AG04449 (cell line): ENCODE measurements around the gene PRPF31.

Experiments
- CTCF ChIA-PET: fragments of 350-600 bp; formaldehyde crosslinking; extraction: SDS; loops from one replicate; lab custom pipeline; 2021; ENCODE audit warnings: antibody characterized with exemption; lab: Yijun Ruan, JAX
- POLR2A ChIA-PET: fragments of 400-600, 350-600 bp; formaldehyde crosslinking; extraction: SDS; loops from one replicate; lab custom pipeline; 2020; ENCODE audit warnings: antibody characterized with exemption, inconsistent platforms; lab: Yijun Ruan, JAX
- DNase-seq: peaks from one replicate; pipeline ENCODE4 v3.0.0-alpha.2; 2010; ENCODE audit warnings: low read depth, low spot score
- H3K4me3 ChIP-seq: 2 replicates; pipeline ENCODE4 v1.5.1; 2011; ENCODE audit warnings: low read depth, mild to moderate bottlenecking, control low read depth, low read length
- CTCF ChIP-seq: IDR thresholded peaks from one replicate; pipeline ENCODE4 v1.5.1; 2011; ENCODE audit warnings: mild to moderate bottlenecking, moderate library complexity, low read length, control low read depth, inconsistent platforms; ENCODE audit not compliant: insufficient read depth; ENCODE audit errors: missing control alignments

Gene PRPF31

GRCh38 chr19:54153731-54154326 lies 38.3 kb downstream of the PRPF31 start:
- ChIA-PET CTCF (no interaction called here), POLR2A (no interaction called here)
- TF ChIP-seq CTCF: no peak
- H3K4me3 ChIP-seq: no peak overlapping the region
- no peak for DNase-seq

DNA sequence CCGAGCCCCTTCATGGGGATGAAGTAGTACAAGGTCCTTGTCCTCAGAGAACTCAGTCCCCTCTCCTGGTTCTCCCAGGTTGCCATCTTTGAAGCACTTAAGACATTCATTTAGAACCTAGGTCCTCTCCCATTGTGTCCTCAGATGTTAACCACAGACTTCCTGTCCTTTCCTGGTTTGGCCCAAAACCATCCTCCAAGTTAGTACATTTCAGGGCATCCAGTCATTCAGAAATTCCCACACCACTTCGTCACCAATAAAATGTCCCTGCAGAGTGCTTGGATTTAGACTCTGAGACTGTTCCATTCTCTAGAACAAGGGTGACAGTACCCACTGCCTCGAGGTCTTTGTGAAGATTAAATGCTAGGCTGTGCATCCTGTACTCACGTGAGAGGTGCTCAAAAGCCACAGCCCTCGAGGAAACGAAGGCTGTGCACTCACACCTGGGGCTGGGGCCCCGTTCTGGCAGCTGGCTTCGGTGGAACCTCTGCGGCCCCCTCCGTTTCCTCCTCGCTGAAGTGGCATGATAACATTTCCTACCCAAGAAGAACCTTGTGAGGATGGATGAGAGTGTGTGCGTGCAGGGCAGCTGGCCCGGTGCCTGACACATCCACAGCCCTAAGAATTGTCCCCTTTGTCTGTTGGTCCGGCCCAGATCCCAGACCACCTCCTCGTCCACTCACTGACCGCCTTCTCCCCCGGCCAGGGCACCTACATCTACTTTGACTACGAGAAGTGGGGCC lies 39.2 kb downstream of the PRPF31 start:
- DNase-seq: no peak
- TF ChIP-seq CTCF: no peak
- H3K4me3 ChIP-seq: no peak overlapping the region
- POLR2A ChIA-PET: interaction anchor here (1.4 kb wide), 1 partner anchor 11 kb away, joined by 3 read pairs; no protein-coding TSS in a partner anchor
- CTCF ChIA-PET: no interaction called here

- POLR2A ChIA-PET: interaction anchor here (0.7 to 1.4 kb wide), 2 partner anchors 12 to 19 kb away, joined by 3 read pairs; no protein-coding TSS in a partner anchor
- CTCF ChIA-PET: interaction anchor here (1.7 kb wide), 1 partner anchor 14 kb away, joined by 9 read pairs; no protein-coding TSS in a partner anchor
- no peak for DNase-seq
- no peak overlapping the region for H3K4me3 ChIP-seq
- TF ChIP-seq CTCF: no peak
Measured at GRCh38 chr19:54155694-54156093, 40.1 kb downstream of the PRPF31 start.

DNA sequence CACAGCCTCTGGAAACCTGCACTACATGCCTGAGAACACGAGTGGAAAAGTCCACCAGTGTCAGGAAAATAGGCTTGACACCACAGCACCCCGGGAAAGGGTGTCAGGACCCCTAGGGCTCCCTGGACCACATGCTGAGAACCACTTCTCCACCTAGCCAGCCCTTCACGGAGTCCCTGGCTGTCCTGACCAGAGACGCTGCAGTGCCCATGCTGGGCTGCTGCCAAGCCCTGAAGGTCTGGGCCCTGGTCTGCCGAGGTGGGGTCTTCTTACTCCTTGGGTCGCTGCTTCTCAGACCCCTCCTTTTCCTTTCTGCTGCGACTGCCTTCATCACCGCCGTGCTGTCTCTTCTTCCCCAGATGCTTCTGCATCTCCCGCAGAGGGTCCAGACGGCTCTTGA lies 40.9 kb downstream of the PRPF31 start:
- no peak for DNase-seq
- no peak overlapping the region for H3K4me3 ChIP-seq
- no peak for TF ChIP-seq CTCF
- ChIA-PET POLR2A (interaction anchor here (0.7 kb wide), 1 partner anchor 20 kb away, joined by 3 read pairs; no protein-coding TSS in a partner anchor), CTCF (interaction anchor here (1.7 kb wide), 1 partner anchor 13 kb away, joined by 9 read pairs; no protein-coding TSS in a partner anchor)

GRCh38 chr19:54156953-54157352 lies 41.4 kb downstream of the PRPF31 start:
- no peak for DNase-seq
- TF ChIP-seq CTCF: no peak
- ChIA-PET POLR2A (no interaction called here), CTCF (interaction anchor here (1.4 to 1.8 kb wide), 3 partner anchors 12 to 235 kb away, joined by 3 to 9 read pairs (median 6); no protein-coding TSS in a partner anchor)
- H3K4me3 ChIP-seq: no peak overlapping the region

- TF ChIP-seq CTCF: no peak
- ChIA-PET CTCF (interaction anchor here (1.1 to 2.5 kb wide), 10 partner anchors 8 to 75 kb away, joined by 3 to 14 read pairs (median 6); partner anchors contain the start of genes CNOT3 and MBOAT7), POLR2A (interaction anchor here (0.7 to 2.0 kb wide), 7 partner anchors 8 to 51 kb away, joined by 3 to 13 read pairs (median 5); partner anchors contain the start of genes CNOT3 and MBOAT7)
- H3K4me3 ChIP-seq: peak overlapping the region; percentile 97
- no peak for DNase-seq
Measured at GRCh38 chr19:54158812-54159351, 43.3 kb downstream of the PRPF31 start.
